ENCODE data around the gene LRRC74B. TPM values are rescaled to one million over a fixed set of nuclear protein-coding genes. Genes with fewer than 3 reads are reported as not detected.
A peak's percentile ranks its signal among the peaks of the same experiment; 100 is the strongest.
"Not testable (repeated sequence)": the region's sequence is repeated elsewhere in the genome, so short reads cannot be mapped to it uniquely, and the experiment has no call there.

The LRRC74B gene
- polyA plus RNA-seq, 2 of the 4 experiments (the other 2 are of a cell fraction), result 0.08 to 0.10 TPM

- TF ChIP-seq TFCP2L1 (CRISPR knock-in tag; IDR thresholded peaks at IDR 0.05) (0 out of 2 replicates have a peak, but pooled peaks have one; percentile 9), FOSL2 (IDR thresholded peaks at IDR 0.05) (no peak), FOSL2 (CRISPR knock-in tag; IDR thresholded peaks at IDR 0.05) (no peak), SMC3 (IDR thresholded peaks at IDR 0.05) (no peak), POLR2AphosphoS2 (conservative IDR thresholded peaks at IDR 0.05; ENCODE audit: low read length) (no peak), HES2 (IDR thresholded peaks at IDR 0.05) (no peak), REST (IDR thresholded peaks at IDR 0.05) (peak; percentile 57), NR3C1 (IDR thresholded peaks at IDR 0.05) (no peak), HOXA7 (CRISPR knock-in tag; IDR thresholded peaks at IDR 0.05) (no peak), E2F6 (IDR thresholded peaks at IDR 0.05; ENCODE audit: borderline replicate concordance, low read depth) (peak; percentile 97), KDM5A (IDR thresholded peaks at IDR 0.05) (no peak), HDAC2 (IDR thresholded peaks at IDR 0.05) (no peak), FOXS1 (CRISPR knock-in tag; IDR thresholded peaks at IDR 0.05) (0 out of 2 replicates have a peak, but pooled peaks have one; percentile 52), TP53 (CRISPR knock-in tag; IDR thresholded peaks at IDR 0.05) (no peak; the same call in 1 of the 2 replicates), ATOH8 (CRISPR knock-in tag; IDR thresholded peaks at IDR 0.05; ENCODE audit: low read depth) (no peak), BCL3 (IDR thresholded peaks at IDR 0.05) (peak; percentile 90), PBX3 (IDR thresholded peaks at IDR 0.05) (peak; percentile 36; the same call in 1 of the 2 replicates), KDM1A (IDR thresholded peaks at IDR 0.05; ENCODE audit: low read depth) (no peak), ZNF302 (CRISPR knock-in tag; IDR thresholded peaks at IDR 0.05) (no peak), CBX8 (IDR thresholded peaks at IDR 0.05) (no peak)
Measured at GRCh38 chr22:21001601-21002325, 44.0 kb upstream of the LRRC74B start, which contains the start of gene THAP7 (continued).

GRCh38 chr22:21003782-21004181 lies 42.0 kb upstream of the LRRC74B start:
- no peak for TF ChIP-seq BHLHE40 (IDR thresholded peaks at IDR 0.05; ENCODE audit: low read depth, low read length)
- TF ChIP-seq POLR2AphosphoS2 (conservative IDR thresholded peaks at IDR 0.05; ENCODE audit: low read length), result no peak
- no peak for TF ChIP-seq NR3C1 (IDR thresholded peaks at IDR 0.05)
- no peak for TF ChIP-seq CBX2 (IDR thresholded peaks at IDR 0.05; ENCODE audit: borderline replicate concordance, low read depth)
- no peak for TF ChIP-seq HOXB5 (CRISPR knock-in tag; IDR thresholded peaks at IDR 0.05)
- no peak for TF ChIP-seq KDM1A (IDR thresholded peaks at IDR 0.05; ENCODE audit: low read depth)
- no peak for TF ChIP-seq HES2 (IDR thresholded peaks at IDR 0.05)
- H3K9me3 ChIP-seq, result no peaks in the 10 kb centered on the region
- no peak overlapping the region for H3K4me3 ChIP-seq
- POLR2A ChIA-PET, result interaction anchor here (1.6 kb wide), 1 partner anchor 98 kb away, joined by 3 read pairs; no protein-coding TSS in a partner anchor
- no peak overlapping the region for H3K27ac ChIP-seq
- H3K4me1 ChIP-seq, result peaks cover 16% of the 10 kb centered on the region; the same call in 2 of the 3 replicates
- H3K4me2 ChIP-seq, result peak overlapping the region; percentile 75
- 83% methylated on average over 4 of the region's 4 CpGs for WGBS (ENCODE audit: missing lambda C conversion rate)
- CTCF ChIA-PET, result interaction anchor here (1.1 to 2.1 kb wide), 3 partner anchors 13 to 118 kb away, joined by 3 to 6 read pairs (median 4); no protein-coding TSS in a partner anchor
- DNase-seq (ENCODE audit: low read depth in 1 of 2, low spot score in 1 of 2) (no peak), ATAC-seq (no peak), FAIRE-seq (no peak)

GRCh38 chr22:21009208-21009607 lies 36.5 kb upstream of the LRRC74B start:
- CTCF ChIA-PET, result interaction anchor here (0.6 kb wide), 1 partner anchor 862 kb away, joined by 3 read pairs; no protein-coding TSS in a partner anchor
- not testable (repeated sequence) for ATAC-seq, FAIRE-seq

More at GRCh38 chr22:21009208-21009607, 36.5 kb upstream of the LRRC74B start:
- H3K4me3 ChIP-seq; H3K4me1 ChIP-seq; H3K4me2 ChIP-seq; H3K9me3 ChIP-seq; DNase-seq (ENCODE audit: low read depth in 1 of 2, low spot score in 1 of 2); POLR2A ChIA-PET; H3K27ac ChIP-seq: not testable (repeated sequence)
- 70% methylated on average over 13 of the region's 13 CpGs for WGBS (ENCODE audit: missing lambda C conversion rate)
